ENCODE results near the gene GPD2. TPM values are rescaled to one million over a fixed set of nuclear protein-coding genes. Genes with fewer than 3 reads are reported as not detected.

GPD2 gene
- total and polyA plus RNA-seq, 2 of the 13 experiments (the other 11 are each of a cell fraction or from before 2014, with no cell fraction given) = not detected

DNA sequence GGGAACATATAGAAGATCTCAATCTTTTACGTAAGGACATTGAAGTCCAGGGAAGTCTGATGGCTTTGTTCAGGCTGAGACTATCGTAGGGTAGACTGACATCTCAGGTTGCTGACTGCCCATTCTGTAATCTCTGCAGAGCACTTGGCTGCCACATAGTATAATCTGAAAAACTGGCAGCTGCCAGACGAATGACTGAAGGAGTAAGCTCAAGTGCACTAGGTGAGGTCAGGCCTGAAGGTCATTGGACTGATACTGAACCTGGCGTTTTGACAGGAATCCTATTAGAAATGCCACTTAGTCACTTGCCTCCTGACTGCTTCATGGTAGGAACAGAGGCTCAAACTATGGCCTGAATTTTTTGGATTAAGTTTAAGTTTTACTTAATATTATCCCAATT is 23.5 kb downstream of the GPD2 start:
- ATAC-seq (no peak), FAIRE-seq (no peak), DNase-seq (ENCODE audit: low spot score) (no peak)
- Histone ChIP-seq H3K9me3 (ENCODE audit: low read length) (no peaks in the 10 kb centered on the region), H3K4me1 (ENCODE audit: insufficient read depth, low read length) (no peaks in the 10 kb centered on the region), H3K9ac (ENCODE audit: insufficient read depth, low read depth, low read length) (no peak overlapping the region), H3K36me3 (replicated peaks in 1 of 2; ENCODE audit: control insufficient read depth in 1 of 2, insufficient read depth in 2 of 2, low read length in 2 of 2) (no peaks in the 10 kb centered on the region), H4K20me1 (ENCODE audit: insufficient read depth, low read length) (no peaks in the 10 kb centered on the region), H3K27me3 (ENCODE audit: control insufficient read depth in 1 of 2, insufficient read depth in 2 of 2, low read length in 2 of 2) (no peaks in the 10 kb centered on the region), H2AFZ (ENCODE audit: low read length) (no peak overlapping the region), H3K4me2 (ENCODE audit: low read depth, low read length) (no peak overlapping the region), H3K4me3 (replicated peaks in 1 of 3; ENCODE audit: insufficient read depth in 1 of 3, low read depth in 2 of 3, low read length in 3 of 3) (no peak overlapping the region), H3K27ac (ENCODE audit: extremely low read length, insufficient read depth, low read length) (no peak overlapping the region), H3K79me2 (ENCODE audit: insufficient read depth, low read length) (no peaks in the 10 kb centered on the region)
- TF ChIP-seq SRSF1 (optimal IDR thresholded peaks at IDR 0.05; ENCODE audit: low read depth, low read length) (no peak), SRF (IDR thresholded peaks at IDR 0.05; ENCODE audit: low read depth, low read length) (no peak), TGIF2 (CRISPR knock-in tag; IDR thresholded peaks at IDR 0.05) (no peak)
- TF ChIP-seq, protein P1, sequence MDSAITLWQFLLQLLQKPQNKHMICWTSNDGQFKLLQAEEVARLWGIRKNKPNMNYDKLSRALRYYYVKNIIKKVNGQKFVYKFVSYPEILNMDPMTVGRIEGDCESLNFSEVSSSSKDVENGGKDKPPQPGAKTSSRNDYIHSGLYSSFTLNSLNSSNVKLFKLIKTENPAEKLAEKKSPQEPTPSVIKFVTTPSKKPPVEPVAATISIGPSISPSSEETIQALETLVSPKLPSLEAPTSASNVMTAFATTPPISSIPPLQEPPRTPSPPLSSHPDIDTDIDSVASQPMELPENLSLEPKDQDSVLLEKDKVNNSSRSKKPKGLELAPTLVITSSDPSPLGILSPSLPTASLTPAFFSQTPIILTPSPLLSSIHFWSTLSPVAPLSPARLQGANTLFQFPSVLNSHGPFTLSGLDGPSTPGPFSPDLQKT (CRISPR knock-in tag; IDR thresholded peaks at IDR 0.05; ENCODE audit: borderline replicate concordance) = no peak
- POLR2A ChIA-PET = no interaction called here
- CTCF ChIA-PET (ENCODE audit: low intra/inter-chr PET ratio, low total read pairs) = no interaction called here
- 24% methylated on average over 4 of the region's 4 CpGs for WGBS (ENCODE audit: low lambda C conversion rate)
- no TSS peak for BruUV-seq (replicated peaks)
- in situ Hi-C loops (cut with HindIII; ENCODE audit: extremely low pct_ligation_motif_present, low pct_unique_long_range_greater_than_20kb) (no loop called here), intact Hi-C loops (cut with micrococcal nuclease; ENCODE audit: unreplicated experiment) (no loop called here)

DNA sequence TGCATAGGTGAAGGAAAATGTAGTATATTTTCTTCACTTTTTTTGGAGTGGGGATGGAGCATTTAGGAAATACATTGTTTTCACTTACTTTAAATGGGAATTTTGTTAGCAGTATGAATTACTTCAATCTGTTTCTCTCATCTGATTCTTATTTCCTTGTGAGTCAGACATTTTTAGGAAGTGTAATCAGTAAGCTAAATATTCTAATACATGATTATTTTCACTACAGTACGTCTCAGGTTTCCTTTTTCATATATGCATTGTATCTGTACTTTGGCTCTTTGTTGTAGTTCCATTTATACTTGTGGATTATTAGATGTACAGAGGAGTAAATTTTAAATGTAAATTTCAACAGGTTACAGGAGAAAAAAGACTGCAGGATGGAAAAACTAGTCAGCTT is 27.9 kb downstream of the GPD2 start:
- in situ Hi-C loops (cut with HindIII; ENCODE audit: extremely low pct_ligation_motif_present, low pct_unique_long_range_greater_than_20kb) = no loop called here
- ChIA-PET POLR2A (no interaction called here), CTCF (ENCODE audit: low intra/inter-chr PET ratio, low total read pairs) (no interaction called here)
- no peak overlapping the region for H3K4me2 ChIP-seq (ENCODE audit: low read depth, low read length)
- no peaks in the 10 kb centered on the region for H3K4me1 ChIP-seq (ENCODE audit: insufficient read depth, low read length)
- no TSS peak for BruUV-seq (replicated peaks)
- H3K79me2 ChIP-seq (ENCODE audit: insufficient read depth, low read length) = no peaks in the 10 kb centered on the region
- intact Hi-C loops (cut with micrococcal nuclease; ENCODE audit: unreplicated experiment) = no loop called here
- WGBS (ENCODE audit: low lambda C conversion rate) = 9% methylated on average over 1 of the region's 1 CpG
- H3K27me3 ChIP-seq (ENCODE audit: control insufficient read depth in 1 of 2, insufficient read depth in 2 of 2, low read length in 2 of 2) = no peaks in the 10 kb centered on the region
- H3K4me3 ChIP-seq (replicated peaks in 1 of 3; ENCODE audit: insufficient read depth in 1 of 3, low read depth in 2 of 3, low read length in 3 of 3) = no peak overlapping the region
- DNase-seq (ENCODE audit: low spot score) (no peak), FAIRE-seq (no peak), ATAC-seq (no peak)
- TF ChIP-seq ATF1 (CRISPR knock-in tag; IDR thresholded peaks at IDR 0.05) (no peak), SRSF4 (IDR thresholded peaks at IDR 0.05; ENCODE audit: low read depth, low read length, poor library complexity, severe bottlenecking) (no peak), ZNF232 (CRISPR knock-in tag; IDR thresholded peaks at IDR 0.05; ENCODE audit: borderline replicate concordance) (no peak), ASH2L (IDR thresholded peaks at IDR 0.05; ENCODE audit: insufficient read length, low read depth, low read length) (no peak)
- TF ChIP-seq, protein P2, sequence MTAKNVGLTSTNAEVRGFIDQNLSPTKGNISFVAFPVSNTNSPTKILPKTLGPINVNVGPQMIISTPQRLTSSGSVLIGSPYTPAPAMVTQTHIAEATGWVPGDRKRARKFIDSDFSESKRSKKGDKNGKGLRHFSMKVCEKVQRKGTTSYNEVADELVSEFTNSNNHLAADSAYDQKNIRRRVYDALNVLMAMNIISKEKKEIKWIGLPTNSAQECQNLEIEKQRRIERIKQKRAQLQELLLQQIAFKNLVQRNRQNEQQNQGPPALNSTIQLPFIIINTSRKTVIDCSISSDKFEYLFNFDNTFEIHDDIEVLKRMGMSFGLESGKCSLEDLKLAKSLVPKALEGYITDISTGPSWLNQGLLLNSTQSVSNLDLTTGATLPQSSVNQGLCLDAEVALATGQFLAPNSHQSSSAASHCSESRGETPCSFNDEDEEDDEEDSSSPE (CRISPR knock-in tag; IDR thresholded peaks at IDR 0.05) = no peak
- no peak overlapping the region for H2AFZ ChIP-seq (ENCODE audit: low read length)
- no peak overlapping the region for H3K9ac ChIP-seq (ENCODE audit: insufficient read depth, low read depth, low read length)
- no peaks in the 10 kb centered on the region for H3K36me3 ChIP-seq (replicated peaks in 1 of 2; ENCODE audit: control insufficient read depth in 1 of 2, insufficient read depth in 2 of 2, low read length in 2 of 2)
- H3K27ac ChIP-seq (ENCODE audit: extremely low read length, insufficient read depth, low read length) = no peak overlapping the region
- H3K9me3 ChIP-seq (ENCODE audit: low read length) = no peaks in the 10 kb centered on the region
- no peaks in the 10 kb centered on the region for H4K20me1 ChIP-seq (ENCODE audit: insufficient read depth, low read length)
